Gastrocnemius medialis (tissue), 4 donors: ENCODE measurements around the gene AGXT. TPM values are rescaled to one million over a fixed set of nuclear protein-coding genes. Genes with fewer than 3 reads are reported as not detected.

ENCODE experiments used
- ATAC-seq, 2 donors: fragments of 150-250 bp; one replicate each; pipeline ENCODE4 v1.9.1; 2016
- DNase-seq, 2 donors: peaks; one replicate each; pipeline ENCODE4 v3.0.0-alpha.2; 2019
- H3K27ac ChIP-seq, 4 donors: fragments of 200-600 bp; sonication (generic); 1 replicate in 1 of 4; 2 replicates in 3 of 4; pipeline ENCODE4 v1.5.1; 2016 to 2018; ENCODE audit warnings: mild to moderate bottlenecking in 2 of 4, moderate library complexity in 1 of 4
- H3K27me3 ChIP-seq, 3 donors: fragments of 200-600 bp; sonication (generic) in 2 of 3; 1 replicate in 1 of 3; 2 replicates in 2 of 3; pipeline versions ENCODE4 v1.5.1 to v1.6.0; 2016 to 2019; ENCODE audit warnings: mild to moderate bottlenecking in 1 of 3, moderate library complexity in 1 of 3
- H3K36me3 ChIP-seq, 2 donors: fragments of 200-600 bp; sonication (generic) in 1 of 2; one replicate each; pipeline ENCODE4 v1.5.1; 2017 to 2018
- H3K4me1 ChIP-seq, 2 donors: fragments of 200-600 bp; sonication (generic) in 1 of 2; one replicate each; pipeline ENCODE4 v1.5.1; 2016 to 2017; ENCODE audit warnings: mild to moderate bottlenecking in 2 of 2
- H3K4me3 ChIP-seq, 4 donors: fragments of 200-600 bp; sonication (generic) in 3 of 4; 1 replicate in 1 of 4; 2 replicates in 3 of 4; pipeline ENCODE4 v1.5.1; 2016 to 2019; ENCODE audit warnings: mild to moderate bottlenecking in 2 of 4
- H3K9me3 ChIP-seq, 3 donors: fragments of 200-600 bp; sonication (generic) in 2 of 3; 1 replicate in 1 of 3; 2 replicates in 2 of 3; pipeline ENCODE4 v1.5.1; 2016 to 2019
- POLR2A ChIP-seq, 2 donors: fragments of 450-650 bp; IDR thresholded peaks; one replicate each; pipeline ENCODE4 v1.6.1; 2017; ENCODE audit warnings: antibody characterized with exemption in 2 of 2, mild to moderate bottlenecking in 2 of 2, moderate library complexity in 2 of 2
- in situ Hi-C, 4 donors: fragments of 200-750 bp; cut with MboI; loops; one replicate each; pipeline versions ENCODE4 v1.15.0 to v1.8.0; 2017; ENCODE audit warnings: low sequenced_read_pairs in 4 of 4
- intact Hi-C: fragments of 100-400 bp; cut with DNase I; formaldehyde crosslinking; loops from one replicate; pipeline ENCODE4 v1.15.1; 2023; ENCODE audit warnings: low total_unique reads
- total RNA-seq, 4 donors: library from RNA; depleted of rRNA; stranded (reverse); fragments of >200 nt; gene quantifications; one replicate each; pipeline versions ENCODE4 v1.1.0 to v1.2.3, GENCODE V29; 2016
- TF ChIP-seq, protein P1 (sequence below), 5 experiments: fragments of 450-650 bp in 3 of 5; fragments of 200-600 bp in 2 of 5; sonication (generic) in 2 of 5; IDR thresholded peaks in 4 of 5; conservative IDR thresholded peaks in 1 of 5; 1 replicate in 4 of 5; 2 replicates in 1 of 5; pipeline ENCODE4 v1.5.1; 2016 to 2019; ENCODE audit warnings: antibody characterized with exemption in 5 of 5, mild to moderate bottlenecking in 3 of 5, moderate library complexity in 3 of 5

AGXT gene
- total RNA-seq, 4 donors from 2014 or later = 1.7 to 3.3 TPM; not detected in 2

GRCh38 chr2:240928476-240929363 lies 60.1 kb downstream of the AGXT start:
- Histone ChIP-seq H3K4me3 (no peak overlapping the region), H3K9me3 (no peaks in the 10 kb centered on the region), H3K36me3 (no peaks in the 10 kb centered on the region), H3K27ac (no peak overlapping the region), H3K27me3 (peaks cover 0 to 17% (median 4%) of the 10 kb centered on the region in 3 donors), H3K4me1 (no peaks in the 10 kb centered on the region)
- intact Hi-C loops (no loop called here), in situ Hi-C loops (no loop called here)
- no peak for DNase-seq
- ATAC-seq = no peak
- TF ChIP-seq, protein P1, sequence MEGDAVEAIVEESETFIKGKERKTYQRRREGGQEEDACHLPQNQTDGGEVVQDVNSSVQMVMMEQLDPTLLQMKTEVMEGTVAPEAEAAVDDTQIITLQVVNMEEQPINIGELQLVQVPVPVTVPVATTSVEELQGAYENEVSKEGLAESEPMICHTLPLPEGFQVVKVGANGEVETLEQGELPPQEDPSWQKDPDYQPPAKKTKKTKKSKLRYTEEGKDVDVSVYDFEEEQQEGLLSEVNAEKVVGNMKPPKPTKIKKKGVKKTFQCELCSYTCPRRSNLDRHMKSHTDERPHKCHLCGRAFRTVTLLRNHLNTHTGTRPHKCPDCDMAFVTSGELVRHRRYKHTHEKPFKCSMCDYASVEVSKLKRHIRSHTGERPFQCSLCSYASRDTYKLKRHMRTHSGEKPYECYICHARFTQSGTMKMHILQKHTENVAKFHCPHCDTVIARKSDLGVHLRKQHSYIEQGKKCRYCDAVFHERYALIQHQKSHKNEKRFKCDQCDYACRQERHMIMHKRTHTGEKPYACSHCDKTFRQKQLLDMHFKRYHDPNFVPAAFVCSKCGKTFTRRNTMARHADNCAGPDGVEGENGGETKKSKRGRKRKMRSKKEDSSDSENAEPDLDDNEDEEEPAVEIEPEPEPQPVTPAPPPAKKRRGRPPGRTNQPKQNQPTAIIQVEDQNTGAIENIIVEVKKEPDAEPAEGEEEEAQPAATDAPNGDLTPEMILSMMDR (IDR thresholded peaks at IDR 0.05 in 4 of 5, conservative IDR thresholded peaks at IDR 0.05 in 1 of 5) = no peak
- TF ChIP-seq POLR2A (IDR thresholded peaks at IDR 0.05) = no peak

GRCh38 chr2:240929364-240930095 lies 60.9 kb downstream of the AGXT start:
- DNase-seq = no peak

More at GRCh38 chr2:240929364-240930095, 60.9 kb downstream of the AGXT start:
- Histone ChIP-seq H3K27ac (no peak overlapping the region), H3K36me3 (no peaks in the 10 kb centered on the region), H3K4me1 (no peaks in the 10 kb centered on the region), H3K27me3 (peaks cover 0 to 25% (median 5%) of the 10 kb centered on the region in 3 donors), H3K9me3 (no peaks in the 10 kb centered on the region), H3K4me3 (no peak overlapping the region)
- no peak for ATAC-seq
- in situ Hi-C loops = no loop called here
- intact Hi-C loops = no loop called here
- no peak for TF ChIP-seq POLR2A (IDR thresholded peaks at IDR 0.05)
- TF ChIP-seq, protein P1 (IDR thresholded peaks at IDR 0.05 in 4 of 5, conservative IDR thresholded peaks at IDR 0.05 in 1 of 5) = no peak

Other genes starting within 250 kb of the AGXT start
- gene GPR35, start 243.3 kb upstream of the AGXT start, total RNA-seq = 1 to 10 TPM in 1 of 4 donors, under 1 TPM in 3; 0.72 to 1.8 (median 0.87) TPM
- gene AQP12B, start 185.9 kb upstream of the AGXT start, total RNA-seq = not detected
- not detected for gene AQP12A, start 177.0 kb upstream of the AGXT start, total RNA-seq
- gene KIF1A, start 48.6 kb upstream of the AGXT start, total RNA-seq = under 1 TPM in 3 of 4 donors, not detected in 1; 0.05 to 0.33 (median 0.09) TPM
- gene MAB21L4, start 27.3 kb downstream of the AGXT start, total RNA-seq = not detected
- under 1 TPM in 1 of 4 donors, not detected in 3; 0.07 TPM for gene CROCC2, start 37.5 kb downstream of the AGXT start, total RNA-seq
- gene SNED1, start 129.8 kb downstream of the AGXT start, total RNA-seq = 10 to 100 TPM; 16.4 to 56.2 (median 43.5) TPM
- 10 to 100 TPM; 21.8 to 49.3 (median 37.0) TPM for gene MTERF4, start 233.5 kb downstream of the AGXT start, total RNA-seq